Measurements from ENCODE around the gene TMEM161B.
"Not testable (repeated sequence)": the region's sequence is repeated elsewhere in the genome, so short reads cannot be mapped to it uniquely, and the experiment has no call there.

TMEM161B gene

DNA sequence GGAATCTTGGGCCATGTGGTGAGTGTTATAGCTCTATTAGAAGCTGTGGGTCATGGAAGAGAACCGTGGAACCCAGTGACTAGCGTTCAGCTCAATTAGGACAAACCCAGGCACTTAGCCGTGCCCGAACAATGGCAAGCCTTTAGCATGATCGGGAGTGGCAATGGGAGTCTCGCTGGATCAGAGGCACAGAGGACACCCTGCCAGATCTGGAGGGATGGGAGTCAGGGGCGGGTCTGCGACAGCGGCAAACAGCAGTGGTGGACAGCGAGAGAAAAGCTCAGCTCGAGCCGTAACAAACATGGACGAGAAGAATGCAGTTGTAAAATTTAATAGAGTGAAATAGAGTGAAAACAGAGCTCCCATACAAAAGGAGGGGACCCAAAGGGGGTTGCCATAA, 91.2 kb downstream of the TMEM161B start:
- not testable (repeated sequence) for DNase-seq

DNA sequence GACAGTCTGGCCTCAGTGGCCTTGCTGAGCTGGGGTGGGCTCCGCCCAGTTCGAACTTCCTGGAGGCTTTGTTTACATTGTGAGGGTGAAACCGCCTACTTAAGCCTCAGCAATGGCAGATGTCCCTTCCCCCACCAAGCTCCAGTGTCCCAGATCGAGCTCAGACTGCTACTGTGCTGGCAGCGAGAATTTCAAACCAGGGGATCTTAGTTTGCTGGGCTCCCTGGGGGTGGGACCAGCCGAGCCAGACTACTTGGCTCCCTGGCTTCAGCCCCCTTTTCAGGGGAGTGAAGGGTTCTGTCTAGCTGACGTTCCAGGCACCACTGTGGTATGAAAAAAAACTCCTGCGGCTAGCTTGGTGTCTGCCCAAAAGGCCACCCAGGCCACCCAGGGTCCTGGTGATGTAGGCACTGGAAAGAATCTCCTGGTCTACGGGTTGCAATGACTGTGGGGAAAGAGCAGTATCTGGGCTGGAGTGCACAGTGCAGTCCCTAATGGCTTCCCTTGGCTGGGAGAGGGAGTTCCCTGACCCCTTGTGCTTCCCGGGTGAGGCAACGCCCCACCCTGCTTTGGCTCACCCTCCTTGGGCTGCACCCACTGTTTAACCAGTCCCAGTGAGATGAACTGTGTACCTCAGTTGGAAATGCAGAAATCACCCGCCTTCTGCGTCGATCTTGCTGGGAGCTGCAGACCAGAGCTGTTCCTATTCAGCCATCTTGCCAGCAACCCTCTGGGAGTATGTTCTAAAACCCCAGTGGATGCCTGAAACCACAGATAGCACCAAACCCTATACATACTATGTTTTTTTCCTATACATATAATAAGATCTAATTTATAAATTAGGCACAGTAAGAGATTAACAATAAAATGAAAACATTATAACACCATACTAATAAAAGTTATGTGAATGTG, 95.5 kb downstream of the TMEM161B start:
- no peak for DNase-seq

DNA sequence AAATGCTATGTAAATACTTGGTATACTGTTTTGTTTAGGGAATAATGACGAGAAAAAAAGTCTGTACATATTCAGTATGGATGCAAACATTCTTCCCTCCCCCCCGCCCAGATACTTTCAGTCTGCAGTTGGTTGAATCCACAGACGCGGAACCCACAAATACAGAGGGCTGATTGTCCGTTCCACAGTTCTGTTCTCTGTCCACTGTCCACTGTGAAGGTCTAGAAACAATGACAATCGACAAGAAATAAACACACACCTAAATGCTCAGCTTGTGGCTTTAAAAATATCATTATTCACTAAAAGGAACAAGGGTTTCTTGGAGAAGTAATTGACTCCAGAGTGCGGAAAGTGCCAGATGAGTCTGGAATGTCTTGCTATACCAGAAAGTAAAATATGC, 109.1 kb downstream of the TMEM161B start:
- DNase-seq, result no peak

DNA sequence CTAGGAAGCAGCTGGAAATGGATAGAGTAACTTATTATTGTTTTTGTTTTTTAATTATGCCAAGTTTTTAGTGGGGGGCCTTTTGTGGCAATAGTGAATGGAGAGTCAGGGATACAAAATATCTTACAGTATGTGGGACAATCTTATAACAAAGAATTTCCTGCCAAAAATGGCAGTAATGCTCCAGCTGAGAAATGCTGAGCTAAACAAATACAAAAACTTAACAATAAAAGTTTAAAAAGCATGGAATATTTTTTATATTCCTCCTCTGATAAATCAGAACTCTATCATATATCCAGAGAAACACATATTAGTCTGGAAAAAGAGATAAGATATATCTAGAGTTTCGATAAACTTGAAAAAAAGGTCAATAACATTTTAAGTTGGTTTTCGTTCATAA, 110.6 kb downstream of the TMEM161B start:
- DNase-seq, result no peak

DNA sequence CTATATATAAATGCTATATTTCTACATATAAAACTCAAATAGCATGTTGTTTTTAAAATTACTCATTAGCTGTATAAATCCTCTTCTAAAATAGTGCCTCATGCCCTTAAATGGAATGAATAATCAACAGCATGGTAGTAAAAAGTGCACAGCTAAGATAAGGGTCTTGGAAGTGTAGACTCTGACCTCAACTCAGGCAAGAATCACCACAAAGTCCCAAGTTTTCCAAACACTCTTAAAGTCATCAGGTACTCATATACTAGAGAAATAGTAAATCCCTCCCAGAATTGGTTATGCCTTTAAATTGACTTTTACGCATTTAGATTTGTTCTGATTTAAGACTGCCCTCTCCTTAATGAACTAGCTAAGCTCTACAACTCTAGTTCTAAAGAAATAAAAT, 113.8 kb downstream of the TMEM161B start:
- no peak for DNase-seq

GRCh38 chr5:88150747-88151146, 117.9 kb downstream of the TMEM161B start:
- no peak for DNase-seq

DNA sequence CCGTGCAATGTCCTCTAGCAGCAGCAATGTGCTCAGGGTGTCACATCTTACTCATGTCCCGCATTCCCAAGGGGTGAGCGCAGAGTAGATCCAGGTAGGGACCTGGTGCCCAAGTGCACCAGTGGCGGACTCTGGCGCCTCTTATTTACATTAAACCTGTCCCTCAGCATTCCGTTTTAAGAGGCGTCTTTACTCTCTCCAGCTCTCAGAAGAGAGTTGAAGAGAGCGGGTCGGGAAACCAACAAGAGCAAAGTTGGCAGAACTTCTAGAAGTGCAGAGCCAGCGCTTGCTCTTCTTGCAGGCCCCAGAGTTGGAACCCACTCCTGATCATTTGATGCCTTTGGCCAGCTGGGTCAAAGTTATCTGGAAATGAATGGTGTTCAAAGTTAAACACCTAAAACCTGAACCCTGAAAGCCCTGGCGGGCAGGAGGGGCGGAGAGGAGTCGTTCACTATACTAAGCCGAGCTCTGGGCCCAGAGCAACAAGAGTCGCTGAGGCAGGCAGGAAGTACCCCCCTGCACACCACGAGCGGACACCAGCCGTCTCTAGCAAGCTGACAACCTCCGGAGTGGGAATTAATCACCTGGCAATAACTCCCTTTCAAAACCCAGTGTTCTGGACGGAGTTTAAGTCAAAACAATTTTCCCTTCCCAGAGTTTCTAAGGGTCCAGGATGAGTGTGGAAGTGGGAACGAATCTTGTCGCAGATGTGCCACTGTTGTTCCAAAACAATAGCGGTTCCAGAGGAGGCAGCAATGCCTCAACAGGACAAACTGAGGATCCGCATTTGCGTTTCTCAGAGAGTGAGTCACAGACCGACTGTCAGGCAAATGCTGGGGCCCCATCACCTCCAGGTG, 122.8 kb downstream of the TMEM161B start:
- no peak for DNase-seq

GRCh38 chr5:88145221-88145610, 123.4 kb downstream of the TMEM161B start:
- no peak for DNase-seq
